Epithelial cell of proximal tubule (primary cell): ENCODE results near the gene MRPL51. TPM values are rescaled to one million over a fixed set of nuclear protein-coding genes. Genes with fewer than 3 reads are reported as not detected.

ENCODE experiments used
- DNase-seq: peaks from one replicate; pipeline ENCODE4 v3.0.0-alpha.2; 2011; ENCODE audit warnings: low read depth
- H3K4me3 ChIP-seq: 2 replicates; pipeline ENCODE4 v1.5.1; 2011; ENCODE audit warnings: low read depth, mild to moderate bottlenecking, low read length
- total RNA-seq: library from RNA; depleted of rRNA; stranded (reverse); fragments of >200 nt; gene quantifications from 2 replicates; pipeline ENCODE4 v1.2.3, GENCODE V29; 2015
- TF ChIP-seq, protein P1 (sequence below): conservative IDR thresholded peaks from 2 replicates; pipeline ENCODE4 v1.5.1; 2012; ENCODE audit warnings: low read depth, mild to moderate bottlenecking, low read length

The MRPL51 gene
- total RNA-seq, 1 donor from 2014 or later, result 156 TPM

DNA sequence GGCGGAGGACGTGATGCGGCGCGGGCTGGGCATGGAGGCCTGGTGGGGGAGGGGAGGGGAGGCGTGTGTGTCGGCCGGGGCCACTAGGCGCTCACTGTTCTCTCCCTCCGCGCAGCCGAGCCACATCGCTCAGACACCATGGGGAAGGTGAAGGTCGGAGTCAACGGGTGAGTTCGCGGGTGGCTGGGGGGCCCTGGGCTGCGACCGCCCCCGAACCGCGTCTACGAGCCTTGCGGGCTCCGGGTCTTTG is 41.6 kb upstream of the MRPL51 start:
- DNase-seq, result no peak
- H3K4me3 ChIP-seq, result peak overlapping the region; percentile 99
- TF ChIP-seq, protein P1, sequence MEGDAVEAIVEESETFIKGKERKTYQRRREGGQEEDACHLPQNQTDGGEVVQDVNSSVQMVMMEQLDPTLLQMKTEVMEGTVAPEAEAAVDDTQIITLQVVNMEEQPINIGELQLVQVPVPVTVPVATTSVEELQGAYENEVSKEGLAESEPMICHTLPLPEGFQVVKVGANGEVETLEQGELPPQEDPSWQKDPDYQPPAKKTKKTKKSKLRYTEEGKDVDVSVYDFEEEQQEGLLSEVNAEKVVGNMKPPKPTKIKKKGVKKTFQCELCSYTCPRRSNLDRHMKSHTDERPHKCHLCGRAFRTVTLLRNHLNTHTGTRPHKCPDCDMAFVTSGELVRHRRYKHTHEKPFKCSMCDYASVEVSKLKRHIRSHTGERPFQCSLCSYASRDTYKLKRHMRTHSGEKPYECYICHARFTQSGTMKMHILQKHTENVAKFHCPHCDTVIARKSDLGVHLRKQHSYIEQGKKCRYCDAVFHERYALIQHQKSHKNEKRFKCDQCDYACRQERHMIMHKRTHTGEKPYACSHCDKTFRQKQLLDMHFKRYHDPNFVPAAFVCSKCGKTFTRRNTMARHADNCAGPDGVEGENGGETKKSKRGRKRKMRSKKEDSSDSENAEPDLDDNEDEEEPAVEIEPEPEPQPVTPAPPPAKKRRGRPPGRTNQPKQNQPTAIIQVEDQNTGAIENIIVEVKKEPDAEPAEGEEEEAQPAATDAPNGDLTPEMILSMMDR, result no peak

GRCh38 chr12:6533923-6534694 is 41.0 kb upstream of the MRPL51 start, which contains the start of gene GAPDH:
GAPDH (plus strand) TSS chr12:6534517; CDS start chr12:6534833, 316 bp downstream.
- TF ChIP-seq, protein P1, result no peak

DNA sequence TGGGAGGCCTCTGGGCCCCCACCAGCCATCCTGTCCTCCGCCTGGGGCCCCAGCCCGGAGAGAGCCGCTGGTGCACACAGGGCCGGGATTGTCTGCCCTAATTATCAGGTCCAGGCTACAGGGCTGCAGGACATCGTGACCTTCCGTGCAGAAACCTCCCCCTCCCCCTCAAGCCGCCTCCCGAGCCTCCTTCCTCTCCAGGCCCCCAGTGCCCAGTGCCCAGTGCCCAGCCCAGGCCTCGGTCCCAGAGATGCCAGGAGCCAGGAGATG is 40.5 kb upstream of the MRPL51 start:
- no peak for DNase-seq
- TF ChIP-seq, protein P1, result no peak
- H3K4me3 ChIP-seq, result peak overlapping the region; percentile 99

More at GRCh38 chr12:6533923-6534694, 41.0 kb upstream of the MRPL51 start, which contains the start of gene GAPDH:
- DNase-seq, result no peak
- H3K4me3 ChIP-seq, result peak within 1 kb of the TSS; percentile 99

- DNase-seq, result no peak
- TF ChIP-seq, protein P1, result no peak
- H3K4me3 ChIP-seq, result peak overlapping the region; percentile 99
These were observed 40.0 kb upstream of the MRPL51 start for GRCh38 chr12:6532927-6533652.

DNA sequence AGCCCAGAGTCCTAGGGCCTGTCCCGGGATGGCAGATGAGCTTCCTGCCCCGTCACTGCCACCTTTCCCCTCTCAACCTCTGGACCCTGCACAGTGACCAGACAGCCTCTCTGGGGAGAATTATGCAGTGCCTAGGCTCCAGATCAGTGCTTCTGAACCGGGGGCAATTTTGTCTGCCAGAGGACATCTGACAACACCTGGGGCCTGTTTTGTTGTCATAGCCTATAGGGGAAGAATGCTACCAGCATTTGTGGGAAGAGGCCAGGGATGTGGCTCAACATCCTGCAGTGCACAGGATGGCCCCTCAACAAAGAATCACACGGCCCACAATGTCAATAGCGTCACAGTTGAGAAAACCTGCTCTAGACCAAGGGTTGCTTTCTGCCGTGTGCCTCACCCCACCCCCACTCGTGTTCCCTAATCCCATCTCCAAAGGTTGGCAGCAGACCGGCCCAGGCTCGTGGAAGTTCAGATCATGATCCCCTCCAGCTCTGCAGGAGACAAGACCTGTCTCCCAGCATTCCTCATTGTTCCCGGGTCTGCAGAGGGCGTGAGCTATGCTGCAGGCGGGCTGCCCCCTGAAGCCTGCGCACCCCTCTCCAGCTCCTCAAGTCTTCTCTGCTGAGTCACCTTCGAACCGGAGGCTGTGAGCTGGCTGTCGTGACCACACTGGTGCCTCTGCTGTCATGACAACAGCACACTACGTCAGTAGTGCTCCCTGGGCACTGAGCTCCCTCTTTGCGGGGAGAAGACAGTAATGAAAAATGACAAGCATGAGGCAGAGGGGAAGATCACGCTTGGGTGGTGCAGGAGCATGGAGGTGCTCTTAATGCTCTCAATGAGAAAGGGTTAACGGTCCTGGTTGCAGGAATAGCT is 39.2 kb upstream of the MRPL51 start:
- TF ChIP-seq, protein P1, result no peak

DNA sequence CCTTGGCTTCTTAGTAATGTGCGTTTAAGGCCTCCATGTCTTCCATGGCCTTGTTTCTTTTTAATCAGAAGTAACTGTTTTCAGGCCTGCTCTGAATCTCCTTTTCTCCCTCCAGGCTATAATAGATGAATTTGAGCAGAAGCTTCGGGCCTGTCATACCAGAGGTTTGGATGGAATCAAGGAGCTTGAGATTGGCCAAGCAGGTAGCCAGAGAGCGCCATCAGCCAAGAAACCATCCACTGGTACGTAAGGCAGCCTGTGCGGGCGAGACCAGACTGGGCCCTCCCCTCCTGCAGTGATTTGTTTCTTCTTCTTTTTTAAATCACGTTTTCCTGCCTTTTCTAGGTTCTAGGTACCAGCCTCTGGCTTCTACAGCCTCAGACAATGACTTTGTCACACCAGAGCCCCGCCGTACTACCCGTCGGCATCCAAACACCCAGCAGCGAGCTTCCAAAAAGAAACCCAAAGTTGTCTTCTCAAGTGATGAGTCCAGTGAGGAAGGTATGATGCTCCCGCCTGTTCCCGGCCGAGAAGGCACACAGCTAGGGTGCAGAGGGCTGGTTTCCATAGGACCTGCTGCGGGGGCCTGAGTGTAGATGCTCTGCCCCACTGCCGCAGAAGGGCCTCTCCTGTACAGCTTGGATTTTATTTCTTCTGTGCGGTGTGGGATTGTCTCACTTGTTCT is 37.7 kb upstream of the MRPL51 start:
- TF ChIP-seq, protein P1, result no peak
- DNase-seq, result no peak
- H3K4me3 ChIP-seq, result no peak overlapping the region

More for the DNA sequence above, 39.2 kb upstream of the MRPL51 start:
- peak; percentile 82 for DNase-seq
- H3K4me3 ChIP-seq, result peak overlapping the region; percentile 99
